Activated CD4-positive, alpha-beta T cell treated with anti-CD3 and anti-CD28 coated beads for 24 hours (primary cell): ENCODE results near the gene FGGY.
"Not testable (repeated sequence)": the region's sequence is repeated elsewhere in the genome, so short reads cannot be mapped to it uniquely, and the experiment has no call there.

Experiments
- DNase-seq, 2 donors: peaks; one replicate each; pipeline ENCODE4 v3.0.0-alpha.2; 2020; ENCODE audit warnings: low read depth in 2 of 2

FGGY gene

GRCh38 chr1:59350521-59350920, 53.6 kb downstream of the FGGY start:
- no peak for DNase-seq

GRCh38 chr1:59352065-59352464, 55.2 kb downstream of the FGGY start:
- DNase-seq: no peak

GRCh38 chr1:59353453-59353852, 56.6 kb downstream of the FGGY start:
- no peak for DNase-seq

- not testable (repeated sequence) for DNase-seq
Measured at GRCh38 chr1:59354239-59354638, 57.3 kb downstream of the FGGY start.

- no peak for DNase-seq
Measured at GRCh38 chr1:59354709-59355337, 57.9 kb downstream of the FGGY start.

- DNase-seq: no peak
Measured at GRCh38 chr1:59355361-59355760, 58.5 kb downstream of the FGGY start.

GRCh38 chr1:59356627-59357026, 59.7 kb downstream of the FGGY start:
- DNase-seq: no peak

GRCh38 chr1:59357645-59358320, 60.9 kb downstream of the FGGY start:
- no peak for DNase-seq

- no peak for DNase-seq
Measured at GRCh38 chr1:59359325-59359724, 62.4 kb downstream of the FGGY start.

- no peak for DNase-seq
Measured at GRCh38 chr1:59360170-59360569, 63.3 kb downstream of the FGGY start.

GRCh38 chr1:59360729-59361128, 63.8 kb downstream of the FGGY start:
- DNase-seq: no peak

GRCh38 chr1:59361766-59362165, 64.9 kb downstream of the FGGY start:
- no peak for DNase-seq

GRCh38 chr1:59364037-59364436, 67.1 kb downstream of the FGGY start:
- no peak for DNase-seq

GRCh38 chr1:59366346-59366745, 69.5 kb downstream of the FGGY start:
- DNase-seq: no peak

- no peak for DNase-seq
Measured at GRCh38 chr1:59367301-59368007, 70.6 kb downstream of the FGGY start.

- DNase-seq: no peak
Measured at GRCh38 chr1:59368008-59368670, 71.2 kb downstream of the FGGY start.

- DNase-seq: no peak
Measured at GRCh38 chr1:59375321-59376220, 78.7 kb downstream of the FGGY start.

- DNase-seq: no peak
Measured at GRCh38 chr1:59377350-59377904, 80.5 kb downstream of the FGGY start.

GRCh38 chr1:59378621-59379370, 81.9 kb downstream of the FGGY start:
- no peak for DNase-seq

- no peak for DNase-seq
Measured at GRCh38 chr1:59379371-59379728, 82.5 kb downstream of the FGGY start.

GRCh38 chr1:59383963-59384362, 87.1 kb downstream of the FGGY start:
- no peak for DNase-seq
